ENCODE results near the gene PLAA. TPM values are rescaled to one million over a fixed set of nuclear protein-coding genes. Genes with fewer than 3 reads are reported as not detected.
A peak's percentile ranks its signal among the peaks of the same experiment; 100 is the strongest.

Gene PLAA
- 10 to 100 TPM; 26.4 to 31.8 (median 28.7) TPM for total RNA-seq
- 14.9 TPM for polyA plus RNA-seq
- long read RNA-seq, donor 1, full-length matches to known transcripts, result 115 of 120 reads
- long read RNA-seq, donor 1, partial matches to known transcripts, result 1 of 120 reads
- long read RNA-seq, donor 1, other reads (novel, unspliced or antisense), result 4 of 120 reads
- long read RNA-seq, donor 2, full-length matches to known transcripts, result 41 of 43 reads
- long read RNA-seq, donor 2, partial matches to known transcripts, result 1 of 43 reads
- long read RNA-seq, donor 2, other reads (novel, unspliced or antisense), result 1 of 43 reads
- long read RNA-seq, donor 3, full-length matches to known transcripts, result 204 of 223 reads
- long read RNA-seq, donor 3, partial matches to known transcripts, result 13 of 223 reads
- long read RNA-seq, donor 3, other reads (novel, unspliced or antisense), result 6 of 223 reads
- long read RNA-seq, donor 4, full-length matches to known transcripts, result 34 of 38 reads
- long read RNA-seq, donor 4, partial matches to known transcripts, result 2 of 38 reads
- long read RNA-seq, donor 4, other reads (novel, unspliced or antisense), result 2 of 38 reads

- Histone ChIP-seq H3K4me1 (ENCODE audit: control insufficient read depth, insufficient read depth, low read length) (peaks cover 3% of the 10 kb centered on the region), H3K27me3 (ENCODE audit: control insufficient read depth, insufficient read depth) (no peaks in the 10 kb centered on the region), H3K27ac (ENCODE audit: low read length) (peak within 1 kb of the TSS; percentile 96), H3K9me3 (ENCODE audit: control insufficient read depth, low read length) (no peaks in the 10 kb centered on the region), H3K4me3 (ENCODE audit: low read length) (peak within 1 kb of the TSS; percentile 63)
- ATAC-seq (peak; percentile 100), DNase-seq (peak; percentile 91 to 95 (median 95))
- under 1% methylated on average over 76 of the region's 76 CpGs for WGBS
- intact Hi-C loops (cut with DNase I), result loop anchor here in 2 of 4 donors (5.0 to 10.0 kb wide), 2 partner anchors 52 to 55 kb away; partner anchors contain the start of gene CAAP1 (in 2 of the 2)
Observed at GRCh38 chr9:26946753-26947727, at the start of gene PLAA. Gene PLAA, minus strand, starts transcription at chr9:26947242. Its CDS starts 197 bp downstream, at chr9:26947045.

- 94% methylated on average over 2 of the region's 2 CpGs for WGBS
- H3K4me1 ChIP-seq (ENCODE audit: control insufficient read depth, insufficient read depth, low read length), result no peaks in the 10 kb centered on the region
- ATAC-seq, result no peak
- no peak overlapping the region for H3K27ac ChIP-seq (ENCODE audit: low read length)
- no peak for DNase-seq
- H3K4me3 ChIP-seq (ENCODE audit: low read length), result no peak overlapping the region
- H3K9me3 ChIP-seq (ENCODE audit: control insufficient read depth, low read length), result no peaks in the 10 kb centered on the region
- H3K27me3 ChIP-seq (ENCODE audit: control insufficient read depth, insufficient read depth), result no peaks in the 10 kb centered on the region
- intact Hi-C loops (cut with DNase I), result no loop called here
Observed at GRCh38 chr9:26995810-26996209, 48.8 kb upstream of the PLAA start.

GRCh38 chr9:26983340-26983739 is 36.3 kb upstream of the PLAA start:
- H3K4me3 ChIP-seq (ENCODE audit: low read length), result no peak overlapping the region
- no peaks in the 10 kb centered on the region for H3K9me3 ChIP-seq (ENCODE audit: control insufficient read depth, low read length)
- H3K27me3 ChIP-seq (ENCODE audit: control insufficient read depth, insufficient read depth), result no peaks in the 10 kb centered on the region
- no peak for ATAC-seq
- no peaks in the 10 kb centered on the region for H3K4me1 ChIP-seq (ENCODE audit: control insufficient read depth, insufficient read depth, low read length)
- WGBS, result 40% methylated on average over 1 of the region's 1 CpG
- DNase-seq, result no peak
- no peak overlapping the region for H3K27ac ChIP-seq (ENCODE audit: low read length)
- intact Hi-C loops (cut with DNase I), result no loop called here

GRCh38 chr9:26975728-26976707 is 29.0 kb upstream of the PLAA start:
- H3K4me1 ChIP-seq (ENCODE audit: control insufficient read depth, insufficient read depth, low read length), result no peaks in the 10 kb centered on the region
- DNase-seq (peak in 1 of 3 donors; percentile 14), ATAC-seq (peak; percentile 73 to 78)
- H3K27me3 ChIP-seq (ENCODE audit: control insufficient read depth, insufficient read depth), result no peaks in the 10 kb centered on the region
- no peak overlapping the region for H3K27ac ChIP-seq (ENCODE audit: low read length)
- 79% methylated on average over 18 of the region's 18 CpGs for WGBS
- no peak overlapping the region for H3K4me3 ChIP-seq (ENCODE audit: low read length)
- intact Hi-C loops (cut with DNase I), result loop anchor here (5.0 kb wide), 2 partner anchors 229 to 234 kb away; no protein-coding TSS in a partner anchor
- H3K9me3 ChIP-seq (ENCODE audit: control insufficient read depth, low read length), result no peaks in the 10 kb centered on the region

GRCh38 chr9:26974927-26975326 is 27.9 kb upstream of the PLAA start:
- no peaks in the 10 kb centered on the region for H3K9me3 ChIP-seq (ENCODE audit: control insufficient read depth, low read length)
- ATAC-seq (no peak), DNase-seq (no peak)
- H3K27me3 ChIP-seq (ENCODE audit: control insufficient read depth, insufficient read depth), result no peaks in the 10 kb centered on the region
- no peaks in the 10 kb centered on the region for H3K4me1 ChIP-seq (ENCODE audit: control insufficient read depth, insufficient read depth, low read length)
- WGBS, result 80% methylated on average over 4 of the region's 4 CpGs
- H3K27ac ChIP-seq (ENCODE audit: low read length), result no peak overlapping the region
- H3K4me3 ChIP-seq (ENCODE audit: low read length), result no peak overlapping the region
- intact Hi-C loops (cut with DNase I), result loop anchor here (5.0 kb wide), 2 partner anchors 228 to 233 kb away; no protein-coding TSS in a partner anchor

- H3K27me3 ChIP-seq (ENCODE audit: control insufficient read depth, insufficient read depth), result no peaks in the 10 kb centered on the region
- no peaks in the 10 kb centered on the region for H3K9me3 ChIP-seq (ENCODE audit: control insufficient read depth, low read length)
- DNase-seq, result no peak
- no peaks in the 10 kb centered on the region for H3K4me1 ChIP-seq (ENCODE audit: control insufficient read depth, insufficient read depth, low read length)
- intact Hi-C loops (cut with DNase I), result no loop called here
- H3K4me3 ChIP-seq (ENCODE audit: low read length), result no peak overlapping the region
- WGBS, result 82% methylated on average over 5 of the region's 5 CpGs
- no peak overlapping the region for H3K27ac ChIP-seq (ENCODE audit: low read length)
- no peak for ATAC-seq
Observed at GRCh38 chr9:26973989-26974388, 26.9 kb upstream of the PLAA start.

GRCh38 chr9:26971721-26972120 is 24.7 kb upstream of the PLAA start:
- Histone ChIP-seq H3K4me1 (ENCODE audit: control insufficient read depth, insufficient read depth, low read length) (no peaks in the 10 kb centered on the region), H3K27ac (ENCODE audit: low read length) (no peak overlapping the region), H3K27me3 (ENCODE audit: control insufficient read depth, insufficient read depth) (no peaks in the 10 kb centered on the region), H3K4me3 (ENCODE audit: low read length) (no peak overlapping the region), H3K9me3 (ENCODE audit: control insufficient read depth, low read length) (no peaks in the 10 kb centered on the region)
- no peak for DNase-seq
- intact Hi-C loops (cut with DNase I), result no loop called here
- WGBS, result 98% methylated on average over 1 of the region's 1 CpG
- no peak for ATAC-seq

GRCh38 chr9:26956860-26957233 is 9.8 kb upstream of the PLAA start:
- H3K9me3 ChIP-seq (ENCODE audit: control insufficient read depth, low read length), result no peaks in the 10 kb centered on the region
- no peaks in the 10 kb centered on the region for H3K4me1 ChIP-seq (ENCODE audit: control insufficient read depth, insufficient read depth, low read length)
- ATAC-seq, result no peak
- H3K4me3 ChIP-seq (ENCODE audit: low read length), result peak overlapping the region; percentile 81
- 27% methylated on average over 6 of the region's 6 CpGs for WGBS
- H3K27me3 ChIP-seq (ENCODE audit: control insufficient read depth, insufficient read depth), result no peaks in the 10 kb centered on the region
- H3K27ac ChIP-seq (ENCODE audit: low read length), result peak overlapping the region; percentile 59
- intact Hi-C loops (cut with DNase I), result no loop called here
- DNase-seq, result no peak

- ATAC-seq (peak; percentile 100), DNase-seq (peak; percentile 98 to 99 (median 99))
- intact Hi-C loops (cut with DNase I), result no loop called here
- Histone ChIP-seq H3K27me3 (ENCODE audit: control insufficient read depth, insufficient read depth) (no peaks in the 10 kb centered on the region), H3K4me3 (ENCODE audit: low read length) (peak within 1 kb of the TSS; percentile 81), H3K27ac (ENCODE audit: low read length) (peak within 1 kb of the TSS; percentile 97), H3K9me3 (ENCODE audit: control insufficient read depth, low read length) (no peaks in the 10 kb centered on the region), H3K4me1 (ENCODE audit: control insufficient read depth, insufficient read depth, low read length) (no peaks in the 10 kb centered on the region)
- under 1% methylated on average over 53 of the region's 53 CpGs for WGBS
Observed at GRCh38 chr9:26955921-26956859, 9.1 kb upstream of the PLAA start, which contains the start of gene IFT74. Gene IFT74, plus strand, starts transcription at chr9:26956412. Its CDS starts 5,556 bp downstream, at chr9:26961968.

Data from right cardiac atrium (tissue), 5 donors.